ENCODE results near the gene MYH4.

Gene MYH4

GRCh38 chr17:10469459-10469858 is at the start of gene MYH4:
Gene MYH4 (minus strand): TSS chr17:10469559. CDS start chr17:10466745, 2,814 bp downstream.
- DNase-seq (ENCODE audit: low spot score), result no peak

GRCh38 chr17:10518271-10519037 is 49.1 kb upstream of the MYH4 start, which contains the start of gene MYH1:
Gene MYH1 (minus strand): TSS chr17:10518542. CDS start chr17:10516642, 1,900 bp downstream.
- no peak for DNase-seq (ENCODE audit: low spot score)

GRCh38 chr17:10516638-10517037 is 47.3 kb upstream of the MYH4 start:
- no peak for DNase-seq (ENCODE audit: low spot score)

GRCh38 chr17:10516065-10516464 is 46.7 kb upstream of the MYH4 start:
- no peak for DNase-seq (ENCODE audit: low spot score)

GRCh38 chr17:10513299-10514067 is 44.1 kb upstream of the MYH4 start:
- DNase-seq (ENCODE audit: low spot score), result no peak

- no peak for DNase-seq (ENCODE audit: low spot score)
These were observed 43.5 kb upstream of the MYH4 start for GRCh38 chr17:10512856-10513255.

GRCh38 chr17:10499950-10500349 is 30.6 kb upstream of the MYH4 start:
- DNase-seq (ENCODE audit: low spot score), result no peak

- DNase-seq (ENCODE audit: low spot score), result no peak
These were observed 22.6 kb upstream of the MYH4 start for GRCh38 chr17:10492004-10492403.

GRCh38 chr17:10482252-10482651 is 12.9 kb upstream of the MYH4 start:
- DNase-seq (ENCODE audit: low spot score), result no peak

GRCh38 chr17:10477701-10478100 is 8.3 kb upstream of the MYH4 start:
- DNase-seq (ENCODE audit: low spot score), result no peak

- no peak for DNase-seq (ENCODE audit: low spot score)
These were observed 5.2 kb upstream of the MYH4 start for GRCh38 chr17:10474536-10474935.

- no peak for DNase-seq (ENCODE audit: low spot score)
These were observed 2.5 kb upstream of the MYH4 start for GRCh38 chr17:10471858-10472257.

GRCh38 chr17:10463402-10463801 is 6.0 kb downstream of the MYH4 start:
- DNase-seq (ENCODE audit: low spot score), result no peak

- DNase-seq (ENCODE audit: low spot score), result no peak
These were observed 9.3 kb downstream of the MYH4 start for GRCh38 chr17:10460062-10460461.

GRCh38 chr17:10458701-10459100 is 10.7 kb downstream of the MYH4 start:
- no peak for DNase-seq (ENCODE audit: low spot score)

- DNase-seq (ENCODE audit: low spot score), result no peak
These were observed 11.4 kb downstream of the MYH4 start for GRCh38 chr17:10457952-10458351.

- DNase-seq (ENCODE audit: low spot score), result no peak
These were observed 22.1 kb downstream of the MYH4 start for GRCh38 chr17:10447026-10447931.

GRCh38 chr17:10439816-10440215 is 29.5 kb downstream of the MYH4 start:
- no peak for DNase-seq (ENCODE audit: low spot score)

- no peak for DNase-seq (ENCODE audit: low spot score)
These were observed 34.3 kb downstream of the MYH4 start for GRCh38 chr17:10435096-10435495.

GRCh38 chr17:10429421-10430045 is 39.8 kb downstream of the MYH4 start:
- no peak for DNase-seq (ENCODE audit: low spot score)

- no peak for DNase-seq (ENCODE audit: low spot score)
These were observed 40.6 kb downstream of the MYH4 start for GRCh38 chr17:10428781-10429180.
